Measurements from ENCODE around the gene TRIM2. TPM values are rescaled to one million over a fixed set of nuclear protein-coding genes. Genes with fewer than 3 reads are reported as not detected.

Gene TRIM2
- total and polyA plus RNA-seq, 2 of the 8 experiments (the other 6 are each of a cell fraction or from before 2014, with no cell fraction given) = 34.0 to 59.8 TPM

GRCh38 chr4:153160821-153161220 is 43.4 kb upstream of the TRIM2 start (continued):
- TF ChIP-seq CHD7 (IDR thresholded peaks at IDR 0.05; ENCODE audit: insufficient replicate concordance, low read length) = no peak
- no peak for TF ChIP-seq CHD1 (IDR thresholded peaks at IDR 0.05; ENCODE audit: low read depth, low read length)
- TF ChIP-seq JUND (IDR thresholded peaks at IDR 0.05; ENCODE audit: low read length) = no peak
- no peak for TF ChIP-seq CTCF (IDR thresholded peaks at IDR 0.05; ENCODE audit: control extremely low read depth in 1 of 3, insufficient read depth in 1 of 3, low read depth in 1 of 3, low read length in 3 of 3)
- TF ChIP-seq RNF2 (IDR thresholded peaks at IDR 0.05; ENCODE audit: borderline replicate concordance, low read depth, low read length, missing control alignments, poor library complexity, severe bottlenecking) = no peak
- TF ChIP-seq RBBP5 (IDR thresholded peaks at IDR 0.05; ENCODE audit: borderline replicate concordance, low read depth, low read length) = no peak
